Epithelial cell of proximal tubule (primary cell): ENCODE measurements around the gene GADL1. TPM values are rescaled to one million over a fixed set of nuclear protein-coding genes. Genes with fewer than 3 reads are reported as not detected.

ENCODE experiments used
- DNase-seq: peaks from one replicate; pipeline ENCODE4 v3.0.0-alpha.2; 2011; ENCODE audit warnings: low read depth
- H3K4me3 ChIP-seq: 2 replicates; pipeline ENCODE4 v1.5.1; 2011; ENCODE audit warnings: low read depth, mild to moderate bottlenecking, low read length
- CTCF ChIP-seq: conservative IDR thresholded peaks from 2 replicates; pipeline ENCODE4 v1.5.1; 2012; ENCODE audit warnings: low read depth, mild to moderate bottlenecking, low read length
- total RNA-seq: library from RNA; depleted of rRNA; stranded (reverse); fragments of >200 nt; gene quantifications from 2 replicates; pipeline ENCODE4 v1.2.3, GENCODE V29; 2015

Gene GADL1
- total RNA-seq, 1 donor from 2014 or later: not detected

GRCh38 chr3:30847592-30847991, 46.9 kb downstream of the GADL1 start:
- TF ChIP-seq CTCF: no peak

GRCh38 chr3:30845606-30846005, 48.9 kb downstream of the GADL1 start:
- TF ChIP-seq CTCF: no peak
- no peak for DNase-seq
- no peak overlapping the region for H3K4me3 ChIP-seq

More at GRCh38 chr3:30847592-30847991, 46.9 kb downstream of the GADL1 start:
- DNase-seq: no peak
- H3K4me3 ChIP-seq: no peak overlapping the region

GRCh38 chr3:30843877-30844276, 50.6 kb downstream of the GADL1 start:
- no peak for TF ChIP-seq CTCF
- no peak overlapping the region for H3K4me3 ChIP-seq
- no peak for DNase-seq

- no peak for TF ChIP-seq CTCF
- DNase-seq: no peak
Measured at GRCh38 chr3:30836141-30836540, 58.3 kb downstream of the GADL1 start.

GRCh38 chr3:30835667-30836066, 58.8 kb downstream of the GADL1 start:
- DNase-seq: no peak
- no peak for TF ChIP-seq CTCF

More at GRCh38 chr3:30836141-30836540, 58.3 kb downstream of the GADL1 start:
- no peak overlapping the region for H3K4me3 ChIP-seq

GRCh38 chr3:30832961-30833575, 61.4 kb downstream of the GADL1 start:
- TF ChIP-seq CTCF: no peak
- no peak overlapping the region for H3K4me3 ChIP-seq
- no peak for DNase-seq

More at GRCh38 chr3:30835667-30836066, 58.8 kb downstream of the GADL1 start:
- H3K4me3 ChIP-seq: no peak overlapping the region

- DNase-seq: no peak
- no peak overlapping the region for H3K4me3 ChIP-seq
- no peak for TF ChIP-seq CTCF
Measured at GRCh38 chr3:30827080-30827479, 67.4 kb downstream of the GADL1 start.
